Suprapubic skin (tissue), 4 donors: ENCODE results near the gene KRT78. TPM values are rescaled to one million over a fixed set of nuclear protein-coding genes. Genes with fewer than 3 reads are reported as not detected.

ENCODE experiments used
- DNase-seq, 2 donors: peaks; one replicate each; pipeline ENCODE4 v3.0.0-alpha.2; 2019; ENCODE audit warnings: low spot score in 2 of 2
- H3K27ac ChIP-seq: fragments of 200-600 bp; sonication (generic); one replicate; pipeline ENCODE4 v1.5.1; 2019
- H3K27me3 ChIP-seq: fragments of 200-600 bp; sonication (generic); one replicate; pipeline ENCODE4 v1.5.1; 2019
- H3K36me3 ChIP-seq: fragments of 200-600 bp; sonication (generic); one replicate; pipeline ENCODE4 v1.5.1; 2019
- H3K4me1 ChIP-seq: fragments of 200-600 bp; sonication (generic); one replicate; pipeline ENCODE4 v1.5.1; 2019
- H3K4me3 ChIP-seq: fragments of 200-600 bp; sonication (generic); one replicate; pipeline ENCODE4 v1.5.1; 2019; ENCODE audit warnings: mild to moderate bottlenecking
- H3K9me3 ChIP-seq: fragments of 200-600 bp; sonication (generic); one replicate; pipeline ENCODE4 v1.5.1; 2019
- CTCF ChIP-seq, 2 donors: fragments of 200-600 bp in 1 of 2; fragments of 450-650 bp in 1 of 2; sonication (generic) in 1 of 2; IDR thresholded peaks; one replicate each; pipeline ENCODE4 v1.5.1; 2016 to 2019; ENCODE audit warnings: antibody characterized with exemption in 2 of 2, mild to moderate bottlenecking in 1 of 2, moderate library complexity in 1 of 2
- EP300 ChIP-seq: sonication (generic); formaldehyde crosslinking; IDR thresholded peaks from one replicate; pipeline ENCODE4 v1.6.1; 2017; ENCODE audit warnings: antibody characterized with exemption
- POLR2A ChIP-seq, 2 donors: fragments of 450-650 bp; IDR thresholded peaks; one replicate each; pipeline ENCODE4 v1.6.1; 2017; ENCODE audit warnings: antibody characterized with exemption in 2 of 2, mild to moderate bottlenecking in 2 of 2, moderate library complexity in 2 of 2
- POLR2AphosphoS5 ChIP-seq, 3 donors: sonication (generic); formaldehyde crosslinking; IDR thresholded peaks; one replicate each; pipeline ENCODE4 v1.6.1; 2017; ENCODE audit warnings: antibody characterized with exemption in 3 of 3
- WGBS: methylation state at CpG from one replicate; pipeline ENCODE4 v1.1.5; 2018; 5-methylcytosine and 5-hydroxymethylcytosine counted together
- total RNA-seq, 4 donors: library from RNA; depleted of rRNA; stranded (reverse); fragments of >200 nt; gene quantifications; one replicate each; pipeline ENCODE4 v1.1.0, GENCODE V29; 2016

The KRT78 gene
- total RNA-seq, 4 donors from 2014 or later = 48.9 to 115 (median 80.0) TPM

GRCh38 chr12:52823761-52824450, 24.9 kb downstream of the KRT78 start:
- DNase-seq = no peak
- no peaks in the 10 kb centered on the region for H3K9me3 ChIP-seq
- peaks cover 3% of the 10 kb centered on the region for H3K27me3 ChIP-seq
- no peak for TF ChIP-seq POLR2AphosphoS5 (IDR thresholded peaks at IDR 0.05)
- no peak for TF ChIP-seq POLR2A (IDR thresholded peaks at IDR 0.05)
- TF ChIP-seq CTCF (IDR thresholded peaks at IDR 0.05) = no peak
- TF ChIP-seq EP300 = no peak
- peaks cover 7% of the 10 kb centered on the region for H3K4me1 ChIP-seq
- no peaks in the 10 kb centered on the region for H3K36me3 ChIP-seq
- no peak overlapping the region for H3K4me3 ChIP-seq
- H3K27ac ChIP-seq = no peak overlapping the region
- WGBS = 86% methylated on average over 9 of the region's 15 CpGs

GRCh38 chr12:52822771-52823510, 25.9 kb downstream of the KRT78 start:
- Histone ChIP-seq H3K9me3 (no peaks in the 10 kb centered on the region), H3K4me1 (peaks cover 7% of the 10 kb centered on the region), H3K27me3 (peaks cover 11% of the 10 kb centered on the region), H3K36me3 (no peaks in the 10 kb centered on the region), H3K27ac (no peak overlapping the region), H3K4me3 (no peak overlapping the region)
- WGBS = 81% methylated on average over 15 of the region's 16 CpGs
- DNase-seq = no peak
- TF ChIP-seq EP300 (no peak), CTCF (IDR thresholded peaks at IDR 0.05) (no peak), POLR2AphosphoS5 (IDR thresholded peaks at IDR 0.05) (no peak), POLR2A (IDR thresholded peaks at IDR 0.05) (no peak)

GRCh38 chr12:52821826-52822660, 26.8 kb downstream of the KRT78 start:
- no peak overlapping the region for H3K27ac ChIP-seq
- H3K4me1 ChIP-seq = peaks cover 7% of the 10 kb centered on the region
- no peak overlapping the region for H3K4me3 ChIP-seq
- no peak for DNase-seq
- peaks cover 14% of the 10 kb centered on the region for H3K27me3 ChIP-seq
- no peaks in the 10 kb centered on the region for H3K9me3 ChIP-seq
- TF ChIP-seq EP300 (no peak), POLR2AphosphoS5 (IDR thresholded peaks at IDR 0.05) (no peak), POLR2A (IDR thresholded peaks at IDR 0.05) (no peak), CTCF (IDR thresholded peaks at IDR 0.05) (no peak)
- no peaks in the 10 kb centered on the region for H3K36me3 ChIP-seq
- WGBS = 40% methylated on average over 2 of the region's 10 CpGs

- Histone ChIP-seq H3K27me3 (peaks cover 17% of the 10 kb centered on the region), H3K9me3 (no peaks in the 10 kb centered on the region), H3K27ac (no peak overlapping the region), H3K4me3 (no peak overlapping the region), H3K4me1 (peaks cover 7% of the 10 kb centered on the region), H3K36me3 (no peaks in the 10 kb centered on the region)
- WGBS = 92% methylated on average over 4 of the region's 4 CpGs
- TF ChIP-seq POLR2A (IDR thresholded peaks at IDR 0.05) (no peak), EP300 (no peak), CTCF (IDR thresholded peaks at IDR 0.05) (no peak)
- DNase-seq = no peak
These were observed 27.6 kb downstream of the KRT78 start for GRCh38 chr12:52821071-52821730.
